PFSK-1 (cell line): ENCODE results near the gene SFT2D2.

Experiments used
- POLR2AphosphoS5 ChIP-seq: IDR thresholded peaks from 2 replicates; pipeline ENCODE4 v1.6.1; 2012; ENCODE audit warnings: low read depth, mild to moderate bottlenecking, control low read depth, low read length, moderate library complexity
- REST ChIP-seq, 2 experiments: IDR thresholded peaks; 2 replicates each; pipeline versions ENCODE4 v1.6.1 to v1.8.0; 2011 to 2012; ENCODE audit warnings: low read depth in 2 of 2, low read length in 2 of 2, control low read depth in 1 of 2, inconsistent platforms in 1 of 2, mild to moderate bottlenecking in 1 of 2, moderate library complexity in 1 of 2; ENCODE audit not compliant: insufficient read depth in 1 of 2
- SIN3A ChIP-seq: IDR thresholded peaks from 2 replicates; pipeline ENCODE4 v1.6.1; 2012; ENCODE audit warnings: mild to moderate bottlenecking, low read length, moderate library complexity, borderline replicate concordance; ENCODE audit not compliant: insufficient read depth
- TAF1 ChIP-seq: IDR thresholded peaks from 2 replicates; pipeline ENCODE4 v1.6.1; 2012; ENCODE audit warnings: low read length, control low read depth, borderline replicate concordance; ENCODE audit not compliant: insufficient read depth

GRCh38 chr1:168256164-168256563 lies 30.4 kb downstream of the SFT2D2 start:
- TF ChIP-seq POLR2AphosphoS5 (no peak), SIN3A (no peak), REST (IDR thresholded peaks at IDR 0.05; ENCODE audit: insufficient read depth in 1 of 2, low read depth in 2 of 2, low read length in 2 of 2) (no peak), TAF1 (no peak)
